ENCODE results near the gene IL12RB1.

GRCh38 chr19:18119717-18120105, 33.0 kb upstream of the IL12RB1 start:
- TF ChIP-seq CHD2 (IDR thresholded peaks at IDR 0.05; ENCODE audit: low read depth, low read length), result no peak
- no peak for TF ChIP-seq EZH2 (conservative IDR thresholded peaks at IDR 0.05; ENCODE audit: low read depth, low read length)
- no peak for TF ChIP-seq BORCS8-MEF2B (CRISPR knock-in tag; IDR thresholded peaks at IDR 0.05)
- TF ChIP-seq, protein P1, sequence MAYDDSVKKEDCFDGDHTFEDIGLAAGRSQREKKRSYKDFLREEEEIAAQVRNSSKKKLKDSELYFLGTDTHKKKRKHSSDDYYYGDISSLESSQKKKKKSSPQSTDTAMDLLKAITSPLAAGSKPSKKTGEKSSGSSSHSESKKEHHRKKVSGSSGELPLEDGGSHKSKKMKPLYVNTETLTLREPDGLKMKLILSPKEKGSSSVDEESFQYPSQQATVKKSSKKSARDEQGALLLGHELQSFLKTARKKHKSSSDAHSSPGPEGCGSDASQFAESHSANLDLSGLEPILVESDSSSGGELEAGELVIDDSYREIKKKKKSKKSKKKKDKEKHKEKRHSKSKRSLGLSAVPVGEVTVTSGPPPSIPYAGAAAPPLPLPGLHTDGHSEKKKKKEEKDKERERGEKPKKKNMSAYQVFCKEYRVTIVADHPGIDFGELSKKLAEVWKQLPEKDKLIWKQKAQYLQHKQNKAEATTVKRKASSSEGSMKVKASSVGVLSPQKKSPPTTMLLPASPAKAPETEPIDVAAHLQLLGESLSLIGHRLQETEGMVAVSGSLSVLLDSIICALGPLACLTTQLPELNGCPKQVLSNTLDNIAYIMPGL (CRISPR knock-in tag; IDR thresholded peaks at IDR 0.05; ENCODE audit: borderline replicate concordance in 1 of 2, low read depth in 1 of 2), result no peak
- TF ChIP-seq, protein P2, sequence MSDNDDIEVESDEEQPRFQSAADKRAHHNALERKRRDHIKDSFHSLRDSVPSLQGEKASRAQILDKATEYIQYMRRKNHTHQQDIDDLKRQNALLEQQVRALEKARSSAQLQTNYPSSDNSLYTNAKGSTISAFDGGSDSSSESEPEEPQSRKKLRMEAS (IDR thresholded peaks at IDR 0.05), result no peak
- TF ChIP-seq ZNF20 (CRISPR knock-in tag; IDR thresholded peaks at IDR 0.05), result no peak
- no peak for TF ChIP-seq ZNF24 (IDR thresholded peaks at IDR 0.05)
- TF ChIP-seq MEIS2 (CRISPR knock-in tag; IDR thresholded peaks at IDR 0.05), result no peak
- no peak for TF ChIP-seq FOXO1 (CRISPR knock-in tag; IDR thresholded peaks at IDR 0.05)
- no peak for TF ChIP-seq TMF1 (CRISPR knock-in tag; IDR thresholded peaks at IDR 0.05; ENCODE audit: low read depth)
- no peak for TF ChIP-seq CTCF (CRISPR knock-in tag; IDR thresholded peaks at IDR 0.05)
